Limb (tissue), 2 donors: ENCODE results near the gene RAB22A.
"Not testable (repeated sequence)": the region's sequence is repeated elsewhere in the genome, so short reads cannot be mapped to it uniquely, and the experiment has no call there.

Experiments
- DNase-seq, 2 donors: peaks; one replicate each; pipeline ENCODE4 v3.0.0-alpha.2; 2016; ENCODE audit errors: extremely low spot score in 2 of 2

The RAB22A gene

GRCh38 chr20:58342104-58342945 lies 32.8 kb downstream of the RAB22A start:
- DNase-seq = no peak

- no peak for DNase-seq
These were observed 35.2 kb downstream of the RAB22A start for GRCh38 chr20:58344741-58345140.

DNA sequence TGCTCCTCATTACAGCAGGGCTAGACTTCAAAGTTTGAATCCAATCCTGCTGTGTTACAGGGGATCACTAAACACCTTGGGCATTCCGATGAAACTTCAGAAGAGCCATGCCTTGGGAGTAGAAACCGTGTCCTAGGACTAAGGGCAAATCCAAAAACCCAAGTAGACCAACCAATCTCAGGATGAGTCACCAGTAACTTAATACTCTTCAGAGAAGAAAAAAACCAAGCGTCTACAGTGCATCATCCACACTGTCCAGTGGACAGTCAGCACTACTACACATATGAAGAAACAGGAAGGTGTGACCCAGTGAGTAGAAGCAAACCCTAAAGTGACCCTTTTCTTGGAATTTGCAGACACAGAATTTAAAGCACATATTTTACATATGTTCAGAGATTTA lies 40.1 kb downstream of the RAB22A start:
- DNase-seq = no peak

DNA sequence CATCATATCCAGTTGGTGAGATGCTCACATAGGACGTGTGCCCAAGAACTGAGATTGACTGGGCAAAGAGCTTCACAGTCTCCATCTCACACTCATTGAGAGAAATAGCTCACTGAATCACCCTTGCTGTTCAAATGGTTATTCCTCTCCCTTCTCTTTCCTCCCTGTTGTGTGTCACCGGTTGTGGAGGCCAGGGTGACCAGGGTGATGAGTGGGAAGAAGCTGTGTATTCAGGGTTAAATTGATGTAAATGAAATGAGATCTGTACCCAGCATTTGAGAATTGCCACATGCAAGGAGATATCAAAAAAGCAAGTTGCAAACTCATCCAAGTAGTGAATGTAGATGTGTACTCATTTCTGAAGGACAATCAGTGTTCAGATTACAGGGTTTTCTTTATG lies 43.0 kb downstream of the RAB22A start:
- no peak for DNase-seq

DNA sequence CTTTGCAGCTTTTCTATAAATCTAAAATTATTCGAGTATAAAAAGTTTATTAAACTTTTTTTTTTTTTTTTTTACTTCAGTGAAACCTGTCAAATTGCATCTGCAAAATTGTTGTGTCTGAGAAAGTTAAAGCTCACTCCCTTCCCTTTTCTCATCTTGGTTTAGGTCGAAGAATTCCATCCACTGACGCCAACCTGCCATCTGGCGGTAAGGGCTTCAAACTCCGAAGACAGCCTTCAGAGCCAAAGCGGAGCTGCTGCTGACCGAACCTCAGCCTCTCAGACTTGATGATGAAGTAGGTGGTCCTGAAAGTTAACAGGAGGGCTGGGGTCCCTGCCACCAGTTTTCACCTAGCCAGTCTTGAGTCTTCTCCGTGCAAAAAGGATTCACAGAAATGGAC lies 49.9 kb downstream of the RAB22A start:
- peak in 1 of 2 donors; percentile 31 for DNase-seq

DNA sequence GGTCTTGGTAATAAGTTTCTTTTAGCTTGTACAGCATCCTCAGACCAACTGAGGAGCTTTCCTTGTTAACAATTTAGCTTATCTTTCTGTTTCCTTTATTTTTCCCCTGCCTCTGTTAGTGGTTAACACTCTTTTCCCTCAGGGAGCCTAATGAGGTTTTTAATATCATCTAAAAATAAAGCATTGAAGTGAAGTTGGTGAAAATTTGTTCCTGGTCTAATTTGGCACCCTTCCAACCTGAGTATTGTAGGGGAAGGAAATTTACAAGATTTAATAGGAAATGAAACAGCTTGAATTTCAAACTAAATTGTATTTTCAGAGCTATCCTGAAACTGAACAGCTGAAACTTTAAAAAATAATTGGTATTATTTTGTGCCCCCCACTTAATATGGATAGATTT lies 51.4 kb downstream of the RAB22A start:
- DNase-seq = no peak

DNA sequence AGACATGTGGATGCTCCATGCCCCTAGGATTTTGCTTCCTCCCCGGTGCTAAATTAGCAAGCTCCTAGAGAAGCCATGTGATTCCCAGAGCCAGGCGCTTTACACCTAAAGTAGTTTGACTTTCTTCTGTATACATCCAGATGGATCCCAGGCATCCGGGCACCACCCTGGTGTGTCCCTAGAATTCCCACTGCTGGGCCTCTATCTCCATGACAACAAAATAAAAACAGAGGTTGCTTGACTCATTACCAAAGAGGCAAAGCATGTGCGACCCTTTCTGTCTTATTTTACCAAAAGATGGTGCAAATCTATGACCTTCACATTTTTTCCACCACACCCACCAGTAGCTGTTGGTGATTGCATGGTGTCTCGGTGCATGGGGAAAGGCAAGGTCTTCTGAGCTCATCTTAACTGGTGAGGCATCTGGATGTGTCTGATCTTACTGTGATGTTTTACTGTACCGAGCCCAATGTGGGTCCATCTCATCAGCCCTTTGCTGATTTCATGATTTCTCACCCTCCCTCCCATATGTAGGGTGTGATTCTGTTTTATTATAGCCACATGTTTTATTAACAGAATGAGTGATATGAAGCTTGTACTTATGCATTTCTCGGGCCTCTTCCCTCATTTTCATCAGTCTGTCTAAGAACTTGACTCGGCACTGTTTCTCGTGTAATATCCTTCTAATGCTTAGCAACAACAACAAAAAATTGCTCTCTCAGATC lies 52.1 kb downstream of the RAB22A start:
- peak in 1 of 2 donors; percentile 41 for DNase-seq

- no peak for DNase-seq
These were observed 52.6 kb downstream of the RAB22A start for GRCh38 chr20:58362206-58362516.

DNA sequence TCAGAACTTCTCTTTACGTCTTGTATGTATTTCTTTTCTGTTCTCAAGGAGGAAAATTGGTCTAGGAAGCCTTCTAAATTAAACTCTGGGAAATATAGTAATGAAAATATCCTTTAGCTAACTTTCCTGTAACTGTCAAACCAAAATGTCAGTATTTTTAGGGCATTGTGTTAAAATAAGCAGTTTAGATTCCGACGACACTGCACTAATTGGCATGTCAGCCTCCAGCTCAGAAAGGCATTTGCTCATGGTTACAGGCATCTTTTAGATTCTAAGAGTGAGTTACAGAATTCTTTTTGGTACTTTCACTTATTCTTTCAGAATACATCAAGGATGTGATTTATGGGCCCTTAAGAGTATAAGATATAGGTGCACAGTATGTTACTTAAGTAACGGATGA lies 53.5 kb downstream of the RAB22A start:
- DNase-seq = no peak

DNA sequence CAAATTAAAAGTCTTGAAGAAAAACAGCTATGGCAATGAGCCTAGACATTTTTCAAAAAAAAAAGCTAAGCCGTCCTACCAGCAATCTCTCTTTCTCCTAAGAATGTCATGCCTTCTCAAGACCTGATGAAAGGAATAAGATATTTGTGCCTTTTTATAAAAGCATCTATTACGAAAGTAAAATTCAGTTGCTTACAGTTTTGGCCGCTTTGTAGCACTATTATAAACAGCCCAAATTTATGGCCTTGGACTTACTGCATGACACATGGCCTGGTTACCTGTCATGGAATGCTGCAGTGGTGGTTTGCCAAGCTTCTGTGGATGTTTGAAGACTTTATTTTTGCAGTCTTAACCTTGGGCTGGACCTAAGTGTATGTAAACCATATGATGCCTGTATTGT lies 57.4 kb downstream of the RAB22A start:
- DNase-seq = no peak

DNA sequence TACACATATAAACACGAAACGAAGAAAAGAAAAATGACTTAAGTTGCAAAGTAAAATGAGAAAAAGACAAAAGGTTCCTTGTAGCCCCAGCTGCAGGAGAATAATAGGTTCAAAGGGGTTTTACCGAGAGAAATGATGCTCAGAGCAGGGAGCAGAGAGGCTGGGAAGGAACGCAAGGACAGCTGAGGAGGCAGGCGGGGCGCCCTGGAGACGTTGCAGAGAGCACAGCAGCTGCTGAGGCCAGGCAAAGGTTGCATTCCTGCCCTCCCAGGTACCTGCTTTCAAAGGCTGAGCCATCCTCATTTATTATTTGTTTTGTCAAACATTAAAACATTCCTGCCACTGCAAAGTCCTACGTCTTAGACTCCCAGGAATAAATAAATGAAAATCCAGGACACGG lies 63.3 kb downstream of the RAB22A start:
- DNase-seq = no peak

DNA sequence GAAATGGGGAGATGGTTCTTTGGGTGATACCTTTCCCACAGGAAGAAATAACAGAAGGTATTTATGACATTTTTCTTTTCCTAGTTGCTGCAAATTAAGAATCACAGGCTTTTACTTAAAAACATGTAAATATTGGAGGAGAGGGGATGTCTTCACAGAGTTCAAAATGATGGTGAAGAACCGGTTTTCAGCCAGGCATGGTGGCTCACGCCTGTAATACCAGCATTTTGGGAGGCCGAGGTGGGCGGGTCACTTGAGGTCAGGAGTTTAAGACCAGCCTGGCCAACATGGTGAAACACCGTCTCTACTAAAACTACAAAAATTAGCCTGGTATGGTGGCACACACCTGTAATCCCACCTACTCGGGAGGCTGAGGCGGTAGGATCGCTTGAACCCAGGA lies 63.8 kb downstream of the RAB22A start:
- not testable (repeated sequence) for DNase-seq

- no peak for DNase-seq
These were observed 64.7 kb downstream of the RAB22A start for GRCh38 chr20:58374027-58374850.

- peak; percentile 55 to 58 for DNase-seq
These were observed 65.6 kb downstream of the RAB22A start for GRCh38 chr20:58374906-58375758.

DNA sequence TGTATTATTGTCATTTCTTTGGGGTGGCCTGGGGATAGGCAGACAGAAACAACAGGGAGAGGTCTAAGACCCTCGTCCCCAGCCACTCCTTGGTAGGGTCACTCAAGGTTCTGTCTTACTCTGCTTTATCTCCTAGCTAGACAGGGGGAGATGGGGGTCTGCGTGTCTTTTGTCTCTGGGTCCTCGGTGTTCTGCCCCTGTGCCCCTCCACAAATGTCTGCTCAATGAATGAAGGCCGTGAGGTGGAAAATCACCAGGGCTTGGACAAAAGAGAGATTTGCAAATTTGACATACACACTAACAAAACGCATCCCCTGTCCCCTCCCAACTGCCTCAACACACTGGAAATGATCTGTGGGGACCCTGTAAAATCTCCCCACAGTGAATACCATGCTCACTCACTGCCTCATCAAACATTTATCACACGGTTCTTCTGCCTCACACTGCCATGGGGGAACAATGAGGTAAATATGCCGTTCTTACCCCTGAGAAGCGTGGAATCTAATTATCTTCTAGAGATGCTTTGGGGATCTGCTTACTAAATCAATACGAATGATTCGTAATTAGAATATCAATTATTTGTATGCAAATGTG lies 66.3 kb downstream of the RAB22A start:
- DNase-seq = no peak

DNA sequence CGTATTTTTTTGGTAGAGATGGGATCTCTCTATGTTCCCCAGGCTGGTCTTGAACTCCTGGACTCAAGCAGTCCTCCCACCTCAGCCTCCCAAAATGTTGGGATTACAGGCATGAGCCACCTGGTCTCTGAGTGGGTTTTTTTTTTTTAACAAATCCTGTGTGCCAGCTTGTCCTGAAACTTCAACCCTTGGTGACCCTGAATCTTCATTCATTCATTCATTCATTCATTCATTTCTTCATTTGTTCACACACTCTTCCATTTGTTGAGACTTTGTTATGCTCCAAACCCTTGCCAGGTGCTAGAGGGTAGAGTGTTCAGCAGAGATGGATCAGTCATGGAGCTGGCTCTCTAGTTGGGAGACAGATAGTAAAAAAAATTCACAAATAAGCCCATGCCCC lies 67.5 kb downstream of the RAB22A start:
- no peak for DNase-seq

GRCh38 chr20:58377766-58378401 lies 68.4 kb downstream of the RAB22A start:
- DNase-seq = no peak

GRCh38 chr20:58378704-58379103 lies 69.2 kb downstream of the RAB22A start:
- no peak for DNase-seq

DNA sequence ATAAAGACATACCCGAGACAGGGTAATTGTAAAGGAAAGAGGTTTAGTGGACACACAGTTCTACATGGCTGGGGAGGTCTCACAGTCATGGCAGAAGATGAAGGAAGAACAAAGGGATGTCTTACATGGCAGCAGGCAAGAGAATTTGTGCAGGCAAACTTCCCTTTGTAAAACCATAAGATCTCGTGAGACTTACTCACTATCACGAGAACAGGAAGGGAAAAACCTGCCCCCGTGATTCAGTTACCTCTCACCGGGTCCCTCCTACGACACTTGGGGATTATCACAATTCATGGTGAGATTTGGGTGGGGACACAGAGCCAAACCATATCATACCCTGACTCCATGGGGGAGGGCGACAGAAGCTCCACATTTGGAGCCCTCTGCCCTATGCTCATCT lies 72.1 kb downstream of the RAB22A start:
- DNase-seq = no peak

GRCh38 chr20:58382096-58382495 lies 72.6 kb downstream of the RAB22A start:
- no peak for DNase-seq
